Measurements from ENCODE around the gene GRIN3B. TPM values are rescaled to one million over a fixed set of nuclear protein-coding genes. Genes with fewer than 3 reads are reported as not detected.

GRIN3B gene
- total and polyA plus RNA-seq, 2 of the 8 experiments (the other 6 are each of a cell fraction or from before 2014, with no cell fraction given): 0.45 to 1.0 TPM

DNA sequence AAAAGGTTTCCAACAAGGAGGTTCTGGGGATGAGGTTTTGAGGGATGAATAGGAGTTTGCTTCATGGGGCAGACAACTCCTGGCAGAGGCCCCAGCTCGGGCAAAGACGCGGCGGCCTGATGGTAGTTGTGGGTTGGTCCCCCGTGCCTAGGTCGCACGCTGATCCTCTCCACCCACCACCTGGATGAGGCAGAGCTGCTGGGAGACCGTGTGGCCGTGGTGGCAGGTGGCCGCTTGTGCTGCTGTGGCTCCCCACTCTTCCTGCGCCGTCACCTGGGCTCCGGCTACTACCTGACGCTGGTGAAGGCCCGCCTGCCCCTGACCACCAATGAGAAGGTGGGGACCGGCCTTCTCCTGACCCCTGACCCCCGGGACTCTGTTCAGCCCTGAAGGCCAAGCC, 51.6 kb downstream of the GRIN3B start (continued):
- no peak for TF ChIP-seq EZH2 (IDR thresholded peaks at IDR 0.05; ENCODE audit: low read depth, low read length, severe bottlenecking)
- no peak for TF ChIP-seq TAF7 (optimal IDR thresholded peaks at IDR 0.05; ENCODE audit: borderline replicate concordance, low read depth, low read length)
- TF ChIP-seq, protein P1, sequence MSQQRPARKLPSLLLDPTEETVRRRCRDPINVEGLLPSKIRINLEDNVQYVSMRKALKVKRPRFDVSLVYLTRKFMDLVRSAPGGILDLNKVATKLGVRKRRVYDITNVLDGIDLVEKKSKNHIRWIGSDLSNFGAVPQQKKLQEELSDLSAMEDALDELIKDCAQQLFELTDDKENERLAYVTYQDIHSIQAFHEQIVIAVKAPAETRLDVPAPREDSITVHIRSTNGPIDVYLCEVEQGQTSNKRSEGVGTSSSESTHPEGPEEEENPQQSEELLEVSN (IDR thresholded peaks at IDR 0.05): no peak
- no peak for TF ChIP-seq JUN (IDR thresholded peaks at IDR 0.05; ENCODE audit: low read depth, low read length)
- TF ChIP-seq SIN3A (conservative IDR thresholded peaks at IDR 0.05 in 1 of 2, IDR thresholded peaks at IDR 0.05 in 1 of 2; ENCODE audit: low read depth in 1 of 2, low read length in 2 of 2): no peak
- no peak for TF ChIP-seq HDAC2 (IDR thresholded peaks at IDR 0.05; ENCODE audit: borderline replicate concordance in 1 of 2, low read depth in 2 of 2, low read length in 2 of 2)
- TF ChIP-seq POU5F1 (IDR thresholded peaks at IDR 0.05; ENCODE audit: low read depth, low read length): no peak
- no peak for TF ChIP-seq CEBPB (IDR thresholded peaks at IDR 0.05; ENCODE audit: low read depth, low read length)

Measured in H1 (cell line).